Measurements from ENCODE around the gene FBXL15. TPM values are rescaled to one million over a fixed set of nuclear protein-coding genes. Genes with fewer than 3 reads are reported as not detected.

Gene FBXL15
- total and polyA plus RNA-seq, 2 donors (not counting 1 experiment from before 2014, with no cell fraction given), result 2.8 to 7.3 TPM

GRCh38 chr10:102402512-102402896, 18.1 kb upstream of the FBXL15 start:
- Histone ChIP-seq H3K79me2 (ENCODE audit: control insufficient read depth, insufficient read depth, low read length) (no peaks in the 10 kb centered on the region), H3K36me3 (ENCODE audit: control insufficient read depth, insufficient read depth, low read length) (peaks cover 6% of the 10 kb centered on the region), H3K4me1 (ENCODE audit: control insufficient read depth, extremely low read depth, insufficient read depth, low read length) (peaks cover 4% of the 10 kb centered on the region), H3K4me2 (ENCODE audit: extremely low read depth, insufficient read depth, low read length) (no peak overlapping the region), H3K27me3 (ENCODE audit: control insufficient read depth, insufficient read depth, low read length) (peaks cover 2% of the 10 kb centered on the region), H3K9ac (ENCODE audit: insufficient read depth, low read length) (no peak overlapping the region), H3K4me3 (replicated peaks in 1 of 4; ENCODE audit: control extremely low read depth in 1 of 4, insufficient read depth in 1 of 4, low read depth in 3 of 4, low read length in 4 of 4) (no peak overlapping the region), H3K27ac (ENCODE audit: insufficient read depth, low read length) (no peak overlapping the region), H2AFZ (ENCODE audit: low read length) (no peak overlapping the region), H4K20me1 (ENCODE audit: control insufficient read depth, extremely low read depth, insufficient read depth, low read length) (no peaks in the 10 kb centered on the region), H3K9me3 (ENCODE audit: control insufficient read depth, insufficient read depth, low read depth, low read length) (no peaks in the 10 kb centered on the region)
- no peak for DNase-seq (ENCODE audit: low read depth in 2 of 2)
- no peak for TF ChIP-seq CTCF (conservative IDR thresholded peaks at IDR 0.05 in 1 of 2, IDR thresholded peaks at IDR 0.05 in 1 of 2; ENCODE audit: low read depth in 1 of 2, low read length in 2 of 2)
- no peak for TF ChIP-seq EZH2 (IDR thresholded peaks at IDR 0.05; ENCODE audit: low read length, missing control alignments)

- Histone ChIP-seq H3K27me3 (ENCODE audit: control insufficient read depth, insufficient read depth, low read length) (peaks cover 8% of the 10 kb centered on the region), H4K20me1 (ENCODE audit: control insufficient read depth, extremely low read depth, insufficient read depth, low read length) (no peaks in the 10 kb centered on the region), H3K27ac (ENCODE audit: insufficient read depth, low read length) (no peak overlapping the region), H3K9ac (ENCODE audit: insufficient read depth, low read length) (no peak overlapping the region), H2AFZ (ENCODE audit: low read length) (no peak overlapping the region), H3K4me3 (replicated peaks in 1 of 4; ENCODE audit: control extremely low read depth in 1 of 4, insufficient read depth in 1 of 4, low read depth in 3 of 4, low read length in 4 of 4) (no peak overlapping the region), H3K36me3 (ENCODE audit: control insufficient read depth, insufficient read depth, low read length) (peaks cover 5% of the 10 kb centered on the region), H3K4me2 (ENCODE audit: extremely low read depth, insufficient read depth, low read length) (no peak overlapping the region), H3K9me3 (ENCODE audit: control insufficient read depth, insufficient read depth, low read depth, low read length) (no peaks in the 10 kb centered on the region), H3K4me1 (ENCODE audit: control insufficient read depth, extremely low read depth, insufficient read depth, low read length) (peaks cover 4% of the 10 kb centered on the region), H3K79me2 (ENCODE audit: control insufficient read depth, insufficient read depth, low read length) (no peaks in the 10 kb centered on the region)
- no peak for TF ChIP-seq CTCF (conservative IDR thresholded peaks at IDR 0.05 in 1 of 2, IDR thresholded peaks at IDR 0.05 in 1 of 2; ENCODE audit: low read depth in 1 of 2, low read length in 2 of 2)
- TF ChIP-seq EZH2 (IDR thresholded peaks at IDR 0.05; ENCODE audit: low read length, missing control alignments), result no peak
- no peak for DNase-seq (ENCODE audit: low read depth in 2 of 2)
Observed at GRCh38 chr10:102403115-102403514, 17.5 kb upstream of the FBXL15 start.

GRCh38 chr10:102404361-102405107, 16.1 kb upstream of the FBXL15 start:
- no peak for TF ChIP-seq CTCF (conservative IDR thresholded peaks at IDR 0.05 in 1 of 2, IDR thresholded peaks at IDR 0.05 in 1 of 2; ENCODE audit: low read depth in 1 of 2, low read length in 2 of 2)
- no peak for TF ChIP-seq EZH2 (IDR thresholded peaks at IDR 0.05; ENCODE audit: low read length, missing control alignments)
- Histone ChIP-seq H3K27me3 (ENCODE audit: control insufficient read depth, insufficient read depth, low read length) (peaks cover 20% of the 10 kb centered on the region), H3K4me3 (replicated peaks in 1 of 4; ENCODE audit: control extremely low read depth in 1 of 4, insufficient read depth in 1 of 4, low read depth in 3 of 4, low read length in 4 of 4) (no peak overlapping the region), H3K27ac (ENCODE audit: insufficient read depth, low read length) (no peak overlapping the region), H3K36me3 (ENCODE audit: control insufficient read depth, insufficient read depth, low read length) (peaks cover 5% of the 10 kb centered on the region), H3K4me1 (ENCODE audit: control insufficient read depth, extremely low read depth, insufficient read depth, low read length) (peaks cover 3% of the 10 kb centered on the region), H2AFZ (ENCODE audit: low read length) (no peak overlapping the region), H3K9me3 (ENCODE audit: control insufficient read depth, insufficient read depth, low read depth, low read length) (no peaks in the 10 kb centered on the region), H3K4me2 (ENCODE audit: extremely low read depth, insufficient read depth, low read length) (no peak overlapping the region), H3K9ac (ENCODE audit: insufficient read depth, low read length) (no peak overlapping the region), H3K79me2 (ENCODE audit: control insufficient read depth, insufficient read depth, low read length) (no peaks in the 10 kb centered on the region), H4K20me1 (ENCODE audit: control insufficient read depth, extremely low read depth, insufficient read depth, low read length) (no peaks in the 10 kb centered on the region)
- DNase-seq (ENCODE audit: low read depth in 2 of 2), result no peak
